ENCODE data around the gene HIVEP3.

GRCh38 chr1:41648844-41649243, 269.9 kb downstream of the HIVEP3 start:
- no peak for TF ChIP-seq EZH2 (IDR thresholded peaks at IDR 0.05; ENCODE audit: borderline replicate concordance, low read depth, low read length, poor library complexity, severe bottlenecking)
- no peak for TF ChIP-seq CTCF (conservative IDR thresholded peaks at IDR 0.05; ENCODE audit: low read depth, low read length)
